ENCODE data around the gene WDFY1.

- TF ChIP-seq, protein P1, sequence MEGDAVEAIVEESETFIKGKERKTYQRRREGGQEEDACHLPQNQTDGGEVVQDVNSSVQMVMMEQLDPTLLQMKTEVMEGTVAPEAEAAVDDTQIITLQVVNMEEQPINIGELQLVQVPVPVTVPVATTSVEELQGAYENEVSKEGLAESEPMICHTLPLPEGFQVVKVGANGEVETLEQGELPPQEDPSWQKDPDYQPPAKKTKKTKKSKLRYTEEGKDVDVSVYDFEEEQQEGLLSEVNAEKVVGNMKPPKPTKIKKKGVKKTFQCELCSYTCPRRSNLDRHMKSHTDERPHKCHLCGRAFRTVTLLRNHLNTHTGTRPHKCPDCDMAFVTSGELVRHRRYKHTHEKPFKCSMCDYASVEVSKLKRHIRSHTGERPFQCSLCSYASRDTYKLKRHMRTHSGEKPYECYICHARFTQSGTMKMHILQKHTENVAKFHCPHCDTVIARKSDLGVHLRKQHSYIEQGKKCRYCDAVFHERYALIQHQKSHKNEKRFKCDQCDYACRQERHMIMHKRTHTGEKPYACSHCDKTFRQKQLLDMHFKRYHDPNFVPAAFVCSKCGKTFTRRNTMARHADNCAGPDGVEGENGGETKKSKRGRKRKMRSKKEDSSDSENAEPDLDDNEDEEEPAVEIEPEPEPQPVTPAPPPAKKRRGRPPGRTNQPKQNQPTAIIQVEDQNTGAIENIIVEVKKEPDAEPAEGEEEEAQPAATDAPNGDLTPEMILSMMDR (IDR thresholded peaks at IDR 0.05): no peak
- no peak for TF ChIP-seq POLR2A (IDR thresholded peaks at IDR 0.05)
These were observed 11.2 kb upstream of the WDFY1 start for GRCh38 chr2:223956300-223956699.

Data from Peyer's patch (tissue), 4 donors.